ENCODE data around the gene COL4A2.

Gene COL4A2

GRCh38 chr13:110341445-110342244 lies 34.6 kb downstream of the COL4A2 start:
- no peak for DNase-seq

- no peak for DNase-seq
Measured at GRCh38 chr13:110342474-110342873, 35.4 kb downstream of the COL4A2 start.

DNA sequence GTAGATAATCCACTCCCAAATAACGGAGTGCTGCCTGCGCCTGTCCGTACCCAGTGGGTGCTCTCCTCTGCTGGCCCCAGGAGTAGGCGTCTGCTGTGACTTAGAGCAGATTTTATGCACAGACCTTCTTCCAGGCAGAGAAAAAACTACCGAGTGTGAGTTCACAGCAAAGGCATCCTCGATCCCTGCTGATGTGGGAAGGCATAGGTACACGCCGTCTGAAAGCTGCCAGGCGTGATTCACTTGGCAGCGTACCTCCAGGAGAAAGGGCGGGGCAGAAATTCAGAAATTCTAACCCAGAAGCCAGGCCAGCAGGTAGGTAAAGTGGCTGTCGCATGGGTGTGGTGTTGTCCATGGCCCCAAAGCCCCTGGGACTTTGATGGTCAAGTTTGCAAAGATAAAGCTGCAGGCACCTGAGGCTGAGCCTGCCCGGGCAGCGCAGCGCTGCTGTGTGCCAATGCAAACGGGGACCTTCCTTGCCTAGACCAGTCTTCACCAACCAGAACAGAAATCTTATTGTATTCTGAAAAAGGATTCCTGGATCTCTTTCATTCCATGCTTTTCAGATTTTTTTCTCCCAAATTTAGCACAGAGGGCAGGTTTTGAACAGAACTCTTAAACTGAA lies 36.3 kb downstream of the COL4A2 start:
- no peak for DNase-seq

- no peak for DNase-seq
Measured at GRCh38 chr13:110344320-110344719, 37.2 kb downstream of the COL4A2 start.

- DNase-seq: no peak
Measured at GRCh38 chr13:110345266-110345665, 38.2 kb downstream of the COL4A2 start.

GRCh38 chr13:110345701-110346100 lies 38.6 kb downstream of the COL4A2 start:
- DNase-seq: no peak

DNA sequence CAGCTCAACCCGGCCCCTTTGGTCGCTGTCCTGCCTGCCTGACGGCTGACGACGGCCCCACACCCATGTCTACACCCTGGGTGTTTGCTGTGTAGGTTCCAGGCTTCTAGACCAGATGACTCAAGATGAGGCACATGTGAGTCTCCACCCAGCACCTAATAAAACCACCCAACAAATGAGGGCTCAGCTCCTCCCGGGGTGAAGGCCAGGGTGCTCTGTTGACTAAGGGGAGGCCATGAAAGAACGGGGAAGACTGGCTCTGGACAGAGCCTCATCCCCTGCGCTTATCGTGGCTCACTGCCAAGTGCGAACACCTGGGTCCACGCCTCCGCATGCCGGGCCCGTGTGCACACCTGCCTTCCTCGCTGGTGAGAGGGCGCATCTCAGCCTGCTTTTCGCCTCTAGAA lies 39.6 kb downstream of the COL4A2 start:
- DNase-seq: no peak

GRCh38 chr13:110347088-110347487 lies 40.0 kb downstream of the COL4A2 start:
- no peak for DNase-seq

- DNase-seq: no peak
Measured at GRCh38 chr13:110347535-110348308, 40.6 kb downstream of the COL4A2 start.

GRCh38 chr13:110348309-110349105 lies 41.4 kb downstream of the COL4A2 start:
- no peak for DNase-seq

DNA sequence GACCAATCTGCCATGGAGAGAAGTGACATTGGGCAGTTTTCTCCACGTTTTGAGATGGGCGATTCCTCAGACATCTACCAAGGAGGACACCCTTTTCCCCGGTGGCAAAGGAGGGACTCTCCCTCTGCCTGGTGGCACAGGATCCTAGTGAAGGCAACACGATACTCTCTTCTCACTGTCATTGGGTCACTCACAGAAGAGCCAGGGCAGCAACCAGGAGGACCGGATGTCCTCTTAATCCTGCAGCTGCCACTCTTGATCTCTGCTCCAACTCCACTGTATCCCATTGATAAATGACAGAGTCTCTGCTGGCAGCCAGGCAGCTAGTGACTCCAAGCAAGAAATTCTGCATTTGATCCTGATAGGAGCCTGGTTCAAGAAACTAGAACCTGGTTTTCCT lies 42.2 kb downstream of the COL4A2 start:
- no peak for DNase-seq

DNA sequence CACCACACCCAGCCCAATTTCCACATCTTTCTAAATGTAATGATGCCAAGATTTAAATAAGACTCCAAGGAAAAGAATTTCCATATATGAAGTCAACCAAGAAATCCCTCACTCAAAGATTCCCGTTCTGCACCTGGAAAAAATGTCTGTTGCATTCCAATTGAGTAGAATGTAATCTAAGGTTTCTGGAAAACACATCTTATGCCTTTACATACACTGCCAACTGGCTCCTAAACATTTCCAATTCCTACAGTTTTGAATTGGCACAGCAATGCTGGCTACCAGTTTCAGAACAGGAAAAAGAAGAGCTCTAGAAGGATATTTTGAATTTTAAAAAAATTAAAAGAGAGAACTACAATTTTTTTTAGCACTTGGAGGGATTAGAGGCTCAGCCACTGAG lies 43.0 kb downstream of the COL4A2 start:
- no peak for DNase-seq

DNA sequence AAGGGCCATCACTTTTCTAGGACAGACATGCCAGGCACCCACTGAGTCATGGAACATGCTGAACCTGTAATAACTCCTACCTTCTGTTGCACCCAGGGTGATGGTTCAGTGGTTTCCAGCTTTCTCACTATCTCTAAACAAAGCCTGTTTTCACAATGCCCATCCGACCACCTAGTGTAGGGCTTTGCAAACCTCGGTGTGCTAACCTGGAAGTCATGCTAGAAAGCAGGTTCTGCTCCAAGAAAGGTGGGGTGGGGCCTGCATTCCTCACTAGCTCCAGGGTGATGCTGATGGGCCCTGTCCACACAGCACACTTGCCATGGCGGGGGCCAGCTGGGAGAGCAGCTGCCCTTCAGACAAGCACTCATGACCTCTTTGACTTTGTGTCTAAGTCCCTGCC lies 43.4 kb downstream of the COL4A2 start:
- no peak for DNase-seq

GRCh38 chr13:110351636-110352420 lies 44.7 kb downstream of the COL4A2 start:
- DNase-seq: no peak

- DNase-seq: no peak
Measured at GRCh38 chr13:110352735-110353134, 45.7 kb downstream of the COL4A2 start.

GRCh38 chr13:110353339-110353977 lies 46.4 kb downstream of the COL4A2 start:
- no peak for DNase-seq

GRCh38 chr13:110354123-110354627 lies 47.1 kb downstream of the COL4A2 start:
- no peak for DNase-seq

- DNase-seq: no peak
Measured at GRCh38 chr13:110354715-110355473, 47.8 kb downstream of the COL4A2 start.

GRCh38 chr13:110356362-110356761 lies 49.3 kb downstream of the COL4A2 start:
- DNase-seq: no peak

DNA sequence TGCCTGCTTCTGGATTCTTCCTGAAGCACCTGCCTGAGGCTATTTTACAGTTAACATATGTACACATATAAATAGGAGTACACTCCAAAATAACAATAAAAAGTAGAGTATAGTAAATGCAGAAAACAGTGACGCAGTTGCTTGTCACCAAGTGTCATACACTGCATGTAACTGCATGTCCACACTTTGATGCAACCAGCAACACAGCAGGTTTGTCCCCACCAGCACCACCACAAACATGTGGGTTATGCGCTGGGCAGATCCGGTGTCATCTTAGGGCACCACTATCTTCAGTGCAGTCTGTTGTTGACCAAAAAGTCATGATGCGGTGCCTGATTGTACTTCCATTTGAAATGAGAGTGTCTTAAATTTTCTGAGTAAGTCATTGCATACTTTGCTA lies 51.3 kb downstream of the COL4A2 start:
- DNase-seq: no peak
